ENCODE results near the gene TFF2. TPM values are rescaled to one million over a fixed set of nuclear protein-coding genes. Genes with fewer than 3 reads are reported as not detected.

TFF2 gene
- total and polyA plus RNA-seq, 11 donors, result not detected

DNA sequence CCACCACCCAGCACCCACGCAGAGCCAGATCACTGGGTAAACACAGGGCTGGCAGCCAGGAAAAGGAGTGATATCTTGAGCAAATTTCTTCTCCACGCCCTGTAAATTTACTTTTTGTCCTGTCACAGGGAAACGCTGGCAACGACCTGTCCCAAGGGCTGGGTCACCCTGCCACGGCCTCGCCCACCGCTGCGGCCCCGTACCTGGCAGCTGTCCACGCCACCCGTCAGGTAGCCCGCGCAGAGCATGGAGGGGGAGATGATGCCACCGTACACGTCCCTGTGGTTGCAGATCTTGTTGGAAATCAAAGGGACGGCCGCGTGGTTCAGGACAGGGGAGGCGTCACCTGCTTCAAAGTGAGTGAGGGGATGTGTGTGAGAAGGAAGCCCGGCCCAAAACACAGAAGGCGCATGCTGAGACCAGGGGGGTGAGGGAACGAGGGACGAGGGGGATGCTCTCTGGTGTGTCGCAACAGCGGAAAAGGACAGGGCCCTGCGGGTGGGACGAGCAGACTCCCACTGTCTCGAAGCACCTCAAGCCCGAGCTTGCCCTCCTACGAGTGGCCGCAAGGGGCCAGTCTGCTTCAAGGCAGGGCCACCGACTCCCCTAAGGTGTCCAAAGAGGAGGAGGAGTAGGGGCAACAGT, 25.7 kb upstream of the TFF2 start:
- intact Hi-C loops (cut with DNase I), result no loop called here
- Histone ChIP-seq H3K4me3 (no peak overlapping the region), H3K9me3 (peaks cover 0 to 5% (median 0%) of the 10 kb centered on the region in 12 donors), H3K27ac (no peak overlapping the region), H3K36me3 (no peaks in the 10 kb centered on the region), H3K4me1 (no peaks in the 10 kb centered on the region), H3K27me3 (peaks cover 0 to 28% (median 3%) of the 10 kb centered on the region in 9 donors)
- no peak for ATAC-seq
- WGBS, 4 donors, result 74 to 78% (median 75%) methylated on average over 21 to 32 of the region's 32 CpGs
- TF ChIP-seq POLR2A (IDR thresholded peaks at IDR 0.05), result no peak
- TF ChIP-seq, protein P1, sequence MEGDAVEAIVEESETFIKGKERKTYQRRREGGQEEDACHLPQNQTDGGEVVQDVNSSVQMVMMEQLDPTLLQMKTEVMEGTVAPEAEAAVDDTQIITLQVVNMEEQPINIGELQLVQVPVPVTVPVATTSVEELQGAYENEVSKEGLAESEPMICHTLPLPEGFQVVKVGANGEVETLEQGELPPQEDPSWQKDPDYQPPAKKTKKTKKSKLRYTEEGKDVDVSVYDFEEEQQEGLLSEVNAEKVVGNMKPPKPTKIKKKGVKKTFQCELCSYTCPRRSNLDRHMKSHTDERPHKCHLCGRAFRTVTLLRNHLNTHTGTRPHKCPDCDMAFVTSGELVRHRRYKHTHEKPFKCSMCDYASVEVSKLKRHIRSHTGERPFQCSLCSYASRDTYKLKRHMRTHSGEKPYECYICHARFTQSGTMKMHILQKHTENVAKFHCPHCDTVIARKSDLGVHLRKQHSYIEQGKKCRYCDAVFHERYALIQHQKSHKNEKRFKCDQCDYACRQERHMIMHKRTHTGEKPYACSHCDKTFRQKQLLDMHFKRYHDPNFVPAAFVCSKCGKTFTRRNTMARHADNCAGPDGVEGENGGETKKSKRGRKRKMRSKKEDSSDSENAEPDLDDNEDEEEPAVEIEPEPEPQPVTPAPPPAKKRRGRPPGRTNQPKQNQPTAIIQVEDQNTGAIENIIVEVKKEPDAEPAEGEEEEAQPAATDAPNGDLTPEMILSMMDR (IDR thresholded peaks at IDR 0.05), result peak in 2 of 12 donors; percentile 10 to 49
- no peak for DNase-seq

DNA sequence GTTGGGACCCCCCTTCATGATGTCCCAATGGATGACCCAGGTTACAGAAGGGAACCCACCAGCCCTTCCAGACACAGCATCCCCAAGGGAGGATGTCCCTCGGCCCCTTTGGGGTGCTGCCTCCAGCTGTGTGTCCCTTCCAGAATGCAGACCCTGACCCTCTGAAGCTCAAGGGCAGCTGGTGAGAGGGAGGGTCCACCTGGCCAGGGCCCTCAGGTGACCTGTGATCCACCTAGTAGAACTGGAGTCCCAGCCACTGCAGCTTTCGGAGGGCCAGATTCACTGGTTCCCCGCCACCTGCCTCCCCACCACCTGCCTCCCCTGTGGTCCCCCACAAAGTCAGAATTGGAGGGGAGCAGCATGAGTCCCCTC, 25.2 kb upstream of the TFF2 start:
- no peak for TF ChIP-seq POLR2A (IDR thresholded peaks at IDR 0.05)
- TF ChIP-seq, protein P1 (IDR thresholded peaks at IDR 0.05), result no peak
- Histone ChIP-seq H3K4me1 (no peaks in the 10 kb centered on the region), H3K9me3 (no peaks in the 10 kb centered on the region), H3K36me3 (no peaks in the 10 kb centered on the region), H3K27ac (no peak overlapping the region), H3K27me3 (peaks cover 0 to 28% (median 3%) of the 10 kb centered on the region in 9 donors), H3K4me3 (no peak overlapping the region)
- intact Hi-C loops (cut with DNase I), result no loop called here
- ATAC-seq (no peak), DNase-seq (no peak)
- 80 to 90% (median 85%) methylated on average over 1 to 3 of the region's 3 CpGs for WGBS, 4 donors

DNA sequence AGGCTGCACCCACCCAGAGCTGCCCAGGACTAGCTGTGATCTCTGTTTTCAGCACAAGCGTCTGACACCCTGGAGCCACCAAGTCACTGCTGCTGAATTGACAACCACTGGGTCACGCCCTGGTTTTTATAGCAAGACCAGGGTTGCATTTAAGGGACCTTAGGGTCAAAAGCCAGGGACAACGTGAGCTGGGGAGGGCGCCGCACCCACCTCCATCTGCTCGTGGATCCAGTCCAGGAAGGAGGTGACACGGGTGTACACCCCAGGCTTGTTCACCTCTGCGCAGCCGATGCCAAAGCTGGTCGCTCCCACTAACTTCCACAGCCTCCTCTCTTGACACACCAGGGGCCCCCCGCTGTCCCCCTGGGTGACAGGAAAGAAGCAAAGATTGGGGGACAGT, 24.7 kb upstream of the TFF2 start:
- TF ChIP-seq, protein P1 (IDR thresholded peaks at IDR 0.05), result no peak
- TF ChIP-seq POLR2A (IDR thresholded peaks at IDR 0.05), result no peak
- peaks cover 0 to 28% (median 5%) of the 10 kb centered on the region in 9 donors for H3K27me3 ChIP-seq
- H3K36me3 ChIP-seq, result no peaks in the 10 kb centered on the region
- no peaks in the 10 kb centered on the region for H3K4me1 ChIP-seq
- H3K27ac ChIP-seq, result no peak overlapping the region
- DNase-seq (no peak), ATAC-seq (no peak)
- H3K9me3 ChIP-seq, result no peaks in the 10 kb centered on the region
- H3K4me3 ChIP-seq, result no peak overlapping the region
- intact Hi-C loops (cut with DNase I), result no loop called here
- WGBS, 4 donors, result 42 to 73% (median 67%) methylated on average over 2 to 11 of the region's 11 CpGs

DNA sequence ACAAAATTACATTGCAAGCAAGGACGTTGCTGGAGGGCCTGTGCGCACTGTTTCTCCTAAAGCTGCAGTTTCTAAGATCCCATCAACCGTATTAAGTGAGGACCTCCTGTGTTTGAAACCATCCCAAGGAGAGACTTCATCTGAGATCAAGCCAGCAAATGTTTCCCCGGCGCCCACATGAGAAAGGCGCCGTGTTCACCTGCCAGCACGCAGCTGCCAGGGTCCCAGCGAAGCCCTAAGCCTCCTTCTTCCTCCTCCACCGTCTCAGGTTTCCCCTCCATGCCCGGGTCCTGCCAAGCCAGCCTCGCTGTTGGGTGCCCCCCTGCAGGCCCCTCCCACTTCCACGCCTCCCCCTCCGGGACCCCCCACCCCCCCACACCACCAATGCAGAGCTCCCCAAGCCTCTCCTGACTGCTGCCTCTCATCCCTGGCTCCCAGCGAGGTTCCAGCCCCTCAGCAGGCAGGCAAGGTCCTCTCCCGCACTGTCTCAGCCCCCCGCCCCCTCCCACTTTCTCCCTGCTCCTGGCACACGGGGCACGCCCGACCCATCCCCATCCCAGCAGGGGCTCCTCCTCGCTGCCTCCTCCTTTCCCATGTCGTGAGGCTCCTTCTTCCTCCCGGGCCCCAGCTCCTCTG, 24.2 kb upstream of the TFF2 start:
- Histone ChIP-seq H3K27me3 (peaks cover 0 to 32% (median 5%) of the 10 kb centered on the region in 9 donors), H3K27ac (no peak overlapping the region), H3K9me3 (no peaks in the 10 kb centered on the region), H3K36me3 (no peaks in the 10 kb centered on the region), H3K4me3 (no peak overlapping the region), H3K4me1 (no peaks in the 10 kb centered on the region)
- TF ChIP-seq, protein P1 (IDR thresholded peaks at IDR 0.05), result no peak
- TF ChIP-seq POLR2A (IDR thresholded peaks at IDR 0.05), result no peak
- ATAC-seq (no peak), DNase-seq (no peak)
- intact Hi-C loops (cut with DNase I), result no loop called here
- 19 to 51% (median 30%) methylated on average over 22 to 23 of the region's 23 CpGs for WGBS, 4 donors
